ENCODE results near the gene CUBN.
A peak's percentile ranks its signal among the peaks of the same experiment; 100 is the strongest.
"Not testable (repeated sequence)": the region's sequence is repeated elsewhere in the genome, so short reads cannot be mapped to it uniquely, and the experiment has no call there.

The CUBN gene

GRCh38 chr10:16853201-16853600, 276.4 kb downstream of the CUBN start:
- DNase-seq, result no peak

GRCh38 chr10:16852624-16853023, 277.0 kb downstream of the CUBN start:
- no peak for DNase-seq

GRCh38 chr10:16848562-16849154, 281.0 kb downstream of the CUBN start:
- DNase-seq, result no peak

GRCh38 chr10:16847644-16848043, 282.0 kb downstream of the CUBN start:
- no peak for DNase-seq

DNA sequence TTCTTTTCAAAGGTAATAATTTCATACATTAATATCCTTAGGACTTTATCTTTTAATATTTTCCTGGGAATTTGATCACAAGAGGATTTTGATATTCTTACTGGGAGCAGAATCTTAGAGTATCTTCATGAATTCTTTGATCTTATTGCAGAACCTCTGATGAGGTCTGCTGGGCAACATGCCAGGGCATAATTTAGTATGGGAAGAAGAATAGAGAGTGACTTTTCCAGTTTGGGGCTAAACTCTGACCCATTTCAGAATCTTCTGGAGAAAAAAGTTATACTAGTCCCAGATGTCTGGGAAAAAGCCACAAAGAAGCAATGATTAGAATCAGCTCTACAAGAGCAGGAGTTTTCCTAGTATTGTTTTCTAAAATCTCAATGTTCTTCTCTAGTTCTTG, 284.4 kb downstream of the CUBN start:
- no peak for DNase-seq

- peak; percentile 25 for DNase-seq
These were observed 286.2 kb downstream of the CUBN start for GRCh38 chr10:16843252-16843870.

DNA sequence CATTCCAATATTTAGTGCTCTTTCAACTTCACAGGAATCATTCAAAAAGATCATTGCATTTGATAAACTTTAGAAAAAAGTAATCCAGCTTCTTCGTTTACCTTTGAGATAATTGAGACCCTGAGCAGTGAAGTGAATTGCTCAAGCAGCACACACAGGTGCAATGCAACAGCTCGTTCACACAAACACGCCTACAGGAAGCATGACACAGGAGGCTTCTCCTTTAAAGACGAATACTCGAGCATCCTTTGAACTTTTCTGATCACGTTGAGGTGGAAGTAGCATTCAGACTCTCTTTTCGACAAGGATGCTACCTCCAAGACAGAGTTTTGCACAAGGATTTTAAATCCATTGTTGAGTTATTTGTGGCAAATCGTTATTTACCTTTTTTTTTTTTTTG, 294.4 kb downstream of the CUBN start:
- DNase-seq, result no peak

DNA sequence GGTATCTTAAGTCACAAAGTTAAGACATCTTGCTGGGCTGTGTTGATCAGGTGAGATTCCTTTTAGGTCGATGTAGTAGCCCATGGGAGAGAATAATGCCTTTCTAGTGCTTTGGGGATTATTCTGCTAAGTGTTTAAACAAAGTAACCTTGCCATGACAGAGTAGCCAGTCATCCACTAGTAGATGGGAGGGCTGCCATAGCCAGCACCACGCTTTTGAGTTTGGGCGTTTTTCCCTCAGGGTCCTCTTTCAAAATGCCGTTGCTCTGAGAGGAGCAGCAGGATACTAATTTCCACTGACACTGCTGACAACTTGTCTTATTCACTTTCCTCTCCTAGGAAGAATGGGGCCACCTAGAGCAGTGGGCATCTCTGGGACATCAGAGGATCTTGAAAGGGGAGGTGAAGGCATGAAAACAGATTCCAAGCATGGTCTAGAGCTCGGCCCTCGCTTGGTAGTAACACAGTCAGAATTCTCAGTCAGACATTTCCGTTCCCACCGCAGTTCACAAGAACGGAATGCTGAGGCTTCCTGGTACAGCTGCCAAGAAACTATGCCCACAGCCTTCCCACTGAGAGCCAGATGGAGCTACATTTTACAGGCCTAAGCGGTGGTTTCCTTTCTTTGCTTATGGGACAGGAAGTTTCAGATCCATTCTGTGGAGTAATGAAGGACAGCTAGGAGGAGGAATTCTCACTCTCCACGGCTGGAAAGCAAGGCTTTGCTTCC, 297.1 kb downstream of the CUBN start:
- peak; percentile 16 for DNase-seq

GRCh38 chr10:16828701-16829175, 300.9 kb downstream of the CUBN start:
- DNase-seq, result no peak

DNA sequence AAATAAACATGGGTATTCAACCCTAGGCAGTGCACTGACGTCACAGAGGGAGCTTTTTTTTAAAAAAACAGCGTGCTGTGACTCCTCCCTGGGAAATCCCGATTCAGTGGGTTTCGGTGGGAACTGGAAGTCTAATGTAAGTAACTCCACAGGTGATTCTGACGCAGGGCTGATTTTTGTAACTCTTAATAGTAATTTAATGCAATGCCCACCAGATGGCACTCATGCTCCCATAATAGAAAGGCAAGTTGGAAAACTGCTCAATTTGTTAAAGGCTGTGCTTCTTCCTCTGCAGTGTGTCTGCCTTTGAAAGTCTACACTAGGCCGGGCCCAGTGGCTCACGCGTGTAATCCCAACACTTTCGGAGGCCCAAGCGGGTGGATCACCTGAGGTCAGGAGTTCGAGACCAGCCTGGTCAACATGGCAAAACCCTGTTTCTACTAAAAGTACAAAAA, 301.5 kb downstream of the CUBN start:
- DNase-seq, result peak; percentile 18

DNA sequence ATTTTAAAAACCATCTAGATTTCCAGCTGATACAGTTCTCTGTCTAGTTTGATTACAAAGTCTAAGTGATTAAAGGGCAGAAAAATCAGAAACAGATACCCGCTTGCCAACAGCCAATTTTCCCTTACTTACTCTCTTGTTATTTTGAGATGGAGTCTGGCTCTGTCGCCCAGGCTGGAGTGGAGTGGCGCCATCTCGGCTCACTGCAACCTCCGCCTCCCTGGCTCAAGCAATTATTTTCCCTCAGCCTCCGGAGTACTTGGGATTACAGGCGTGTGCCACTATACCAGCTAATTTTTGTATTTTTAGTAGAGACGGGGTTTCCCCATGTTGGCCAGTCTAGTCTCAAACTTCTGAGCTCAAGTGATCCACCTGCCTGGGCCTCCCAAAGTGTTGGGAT, 302.1 kb downstream of the CUBN start:
- DNase-seq, result not testable (repeated sequence)

DNA sequence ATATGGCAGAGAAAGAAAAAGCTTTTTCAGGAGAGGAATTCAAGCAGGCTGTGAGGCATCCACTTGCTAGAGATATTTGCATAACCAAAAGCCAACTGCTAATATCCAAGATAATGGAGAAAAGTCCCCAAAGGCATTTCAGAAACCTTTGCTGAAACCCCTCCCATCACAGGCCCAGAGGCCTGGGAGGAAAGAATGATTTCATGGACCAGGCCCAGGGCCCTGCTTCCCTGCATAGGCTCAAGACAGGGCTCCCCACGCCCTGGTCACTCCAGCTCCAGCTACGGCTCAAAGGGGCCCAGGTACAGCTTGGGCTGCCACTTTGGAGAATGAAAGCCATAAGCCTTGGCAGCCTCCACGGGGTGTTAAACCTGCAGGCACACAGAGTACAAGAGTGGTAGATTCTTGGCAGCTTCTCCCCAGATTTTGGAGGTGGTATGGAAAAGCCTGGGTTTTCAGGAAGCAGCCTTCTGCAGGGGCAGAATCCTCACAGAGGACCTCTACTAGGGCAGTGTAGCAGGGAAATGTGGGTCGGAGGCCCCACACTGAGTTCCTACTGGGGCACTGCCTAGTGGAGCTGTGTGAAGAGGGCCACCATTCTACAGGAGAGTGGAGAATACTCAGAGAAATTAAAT, 306.8 kb downstream of the CUBN start:
- DNase-seq, result no peak

DNA sequence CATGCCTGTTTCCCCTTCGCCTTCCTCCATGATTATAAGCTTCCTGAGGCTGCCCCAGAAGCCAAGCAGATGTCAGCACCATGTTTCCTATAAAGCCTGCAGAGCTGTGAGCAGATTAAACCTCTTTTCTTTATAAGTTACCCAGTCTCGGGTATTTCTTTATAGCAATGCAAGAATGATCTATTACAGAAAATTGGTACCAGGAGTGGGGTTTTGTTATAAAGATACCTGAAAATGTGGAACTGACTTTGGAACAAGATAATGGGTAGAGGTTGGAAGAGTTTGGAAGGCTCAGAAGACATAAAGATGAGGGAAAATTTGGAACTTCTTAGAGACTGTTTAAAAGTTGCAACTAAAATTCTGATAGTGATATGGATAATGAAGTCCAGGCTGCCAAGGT, 307.6 kb downstream of the CUBN start:
- no peak for DNase-seq

DNA sequence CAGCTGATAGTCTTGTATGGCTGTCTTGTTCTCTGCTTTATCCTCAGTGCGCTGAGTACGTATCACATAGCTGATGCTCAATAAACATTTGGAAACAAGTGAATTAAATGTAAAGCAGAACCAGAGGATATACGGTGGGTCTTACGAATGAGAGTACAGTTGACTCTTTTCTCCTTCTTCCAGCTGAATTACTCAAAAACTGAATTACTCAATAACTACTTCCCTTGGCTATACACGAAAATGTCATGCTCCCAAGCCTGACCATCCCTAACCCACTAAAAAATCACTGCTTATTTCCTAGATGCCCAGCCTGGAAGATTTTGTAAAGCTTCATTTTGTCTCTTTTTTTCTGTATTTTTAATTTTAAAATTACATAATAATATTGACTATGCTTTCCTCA, 309.2 kb downstream of the CUBN start:
- DNase-seq, result no peak

DNA sequence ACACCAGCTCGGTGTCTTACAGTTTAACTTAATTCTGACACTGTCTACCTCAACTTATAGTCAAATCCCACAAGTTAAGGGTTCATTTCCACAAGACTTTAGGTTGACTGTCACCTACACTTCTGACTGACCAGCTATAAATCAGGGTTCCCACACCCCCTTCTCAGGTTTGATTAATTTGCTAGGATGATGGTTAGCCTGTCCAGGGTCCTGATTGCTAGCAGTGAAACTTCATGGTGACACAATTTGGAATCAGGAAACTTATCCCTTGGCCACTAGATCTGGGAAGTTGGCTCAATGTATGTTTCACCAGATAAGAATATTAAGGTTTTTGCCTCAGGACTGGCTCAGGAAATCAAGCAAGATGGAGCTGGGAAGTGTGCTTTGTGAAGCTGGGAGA, 309.6 kb downstream of the CUBN start:
- no peak for DNase-seq

- DNase-seq, result no peak
These were observed 310.2 kb downstream of the CUBN start for GRCh38 chr10:16819436-16819835.

- DNase-seq, result no peak
These were observed 310.6 kb downstream of the CUBN start for GRCh38 chr10:16819026-16819425.

DNA sequence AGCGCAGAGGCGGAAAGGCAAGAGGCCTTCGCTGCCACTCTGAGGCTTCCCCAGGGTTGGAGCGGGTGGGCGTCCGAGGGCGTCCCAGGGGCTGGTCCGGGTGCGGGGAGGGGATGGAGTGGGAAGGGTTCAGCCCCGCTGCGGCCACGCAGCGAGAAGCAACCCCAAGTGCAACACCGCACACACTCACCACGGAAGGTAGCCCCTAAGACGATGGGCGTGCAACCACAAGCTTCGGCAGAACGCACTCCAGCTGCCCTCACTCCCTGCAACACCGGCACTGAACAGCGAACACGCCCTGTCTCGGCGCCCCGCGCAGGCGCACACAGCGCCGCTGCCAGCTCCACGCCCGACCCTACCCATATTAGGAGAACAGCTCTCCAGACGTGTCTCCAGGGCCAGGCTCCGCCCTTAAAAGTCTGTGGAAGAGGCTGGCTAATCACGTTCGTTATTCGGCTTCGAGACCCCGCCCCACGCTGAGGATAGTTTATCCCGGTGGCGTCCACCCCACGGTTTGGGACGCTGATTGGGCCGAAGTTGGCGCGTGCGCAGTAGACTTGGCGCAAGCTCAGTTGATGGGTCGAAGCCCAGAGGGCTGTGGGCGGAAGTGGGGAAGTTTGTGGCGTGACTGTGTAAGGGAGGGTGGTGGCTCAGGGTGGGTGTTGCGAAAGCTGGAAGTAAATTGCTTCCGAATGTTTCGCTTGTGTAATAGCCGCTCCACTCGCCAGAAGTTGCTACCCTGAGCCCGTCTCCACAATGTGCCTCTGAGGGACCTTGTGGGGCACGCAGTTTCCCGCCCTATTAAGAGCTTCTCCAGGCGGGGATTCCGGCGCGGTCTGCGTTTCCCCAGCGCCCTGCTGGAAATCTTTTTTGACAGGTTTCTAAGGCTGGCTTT, 312.2 kb downstream of the CUBN start, which contains the start of gene RSU1:
TSS of gene RSU1 (minus strand) at position 300 of the 895 bp plus-strand sequence. CDS start 343 bp downstream, outside the sequence.
- peak; percentile 96 for DNase-seq

DNA sequence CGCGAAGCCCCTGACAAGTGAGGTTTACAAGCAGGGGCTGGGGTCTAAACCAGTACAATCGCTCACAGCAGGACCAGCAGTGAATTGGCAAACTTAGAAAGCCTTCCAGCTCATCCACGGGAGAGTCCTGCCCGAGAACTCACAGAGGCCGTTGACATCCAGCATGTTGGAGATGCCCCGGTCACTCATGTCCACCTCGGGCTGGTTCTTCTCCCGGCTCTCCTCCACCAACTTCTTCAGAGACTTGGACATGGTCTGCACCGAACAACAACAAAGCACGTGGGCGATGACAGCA, 312.8 kb downstream of the CUBN start:
- no peak for DNase-seq

DNA sequence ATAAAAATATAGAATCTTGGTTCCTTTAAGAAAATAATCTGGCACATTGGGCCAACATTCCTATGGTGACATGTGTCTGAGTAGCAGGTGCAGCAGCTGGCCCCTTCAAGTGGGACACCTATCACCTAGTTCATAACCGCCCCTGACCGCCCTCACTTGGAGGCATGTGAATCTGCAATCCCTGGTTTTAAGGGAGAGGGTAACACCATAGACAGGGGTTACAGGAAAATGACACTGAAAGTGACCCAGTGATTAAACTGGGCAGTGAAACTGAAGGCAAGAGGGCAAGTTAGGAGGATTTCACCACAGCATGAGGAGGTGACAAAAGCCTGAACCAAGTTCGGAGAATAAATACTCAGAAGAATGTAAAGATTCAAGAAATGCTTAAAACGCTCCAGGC, 313.4 kb downstream of the CUBN start:
- no peak for DNase-seq

DNA sequence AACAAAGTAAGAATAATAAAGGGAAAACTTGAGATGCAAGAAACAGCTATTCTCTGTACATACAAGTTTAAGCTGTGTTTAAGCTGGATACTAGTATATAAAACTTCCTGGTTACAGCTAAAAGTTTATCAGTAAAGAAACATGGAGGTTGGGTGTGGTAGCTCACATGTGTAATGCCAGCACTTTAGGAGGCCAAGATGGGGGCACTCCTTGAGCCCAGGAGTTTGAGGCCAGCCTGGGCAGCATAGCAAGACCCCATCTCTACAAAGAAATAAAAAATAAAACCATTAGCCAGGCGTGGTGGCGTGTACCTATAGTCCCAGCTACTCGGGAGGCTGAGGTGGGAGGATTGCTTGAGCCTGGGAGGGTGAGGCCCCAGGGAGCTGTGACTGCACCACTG, 315.6 kb downstream of the CUBN start:
- no peak for DNase-seq

GRCh38 chr10:16812676-16813075, 316.9 kb downstream of the CUBN start:
- DNase-seq, result no peak

DNA sequence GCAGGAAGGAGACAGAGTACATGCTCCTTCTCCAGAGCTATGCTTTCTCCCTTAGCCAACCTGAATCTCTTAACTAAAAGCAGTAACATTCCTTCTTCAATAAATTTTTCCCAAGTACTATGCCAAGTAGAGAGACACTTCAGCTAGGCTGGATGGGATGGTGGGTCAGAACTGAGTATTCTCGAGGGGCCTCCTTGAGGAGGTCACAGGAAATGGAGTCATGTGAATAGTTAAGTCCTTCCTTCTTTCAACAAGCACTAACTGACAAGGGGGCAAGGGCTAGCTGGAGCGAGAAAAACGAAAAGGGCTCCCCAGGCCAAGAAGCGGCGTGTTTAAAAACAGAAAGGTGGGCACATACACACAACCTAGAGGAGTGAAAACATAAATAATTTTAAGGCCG, 317.8 kb downstream of the CUBN start:
- DNase-seq, result no peak

Data from NCI-H2029 (cell line).